ENCODE data around the gene CPEB2. TPM values are rescaled to one million over a fixed set of nuclear protein-coding genes. Genes with fewer than 3 reads are reported as not detected.

Gene CPEB2
- 7.9 TPM for polyA plus RNA-seq (2013, experiment 1 of 2)
- 8.5 TPM for polyA plus RNA-seq (2013, experiment 2 of 2)

GRCh38 chr4:15001869-15002658 lies at the start of gene CPEB2:
CPEB2 (plus strand) TSS chr4:15002481; CDS start chr4:15002674, 193 bp downstream.
- H3K27me3 ChIP-seq (ENCODE audit: control insufficient read depth in 1 of 2, insufficient read depth in 1 of 2, low read length in 2 of 2): no peaks in the 10 kb centered on the region
- H2BK12ac ChIP-seq (ENCODE audit: low read length in 2 of 2): peak within 1 kb of the TSS in 1 of 2 experiments; percentile 89
- 0% methylated on average over 32 of the region's 104 CpGs for WGBS
- peak within 1 kb of the TSS; percentile 97 for H3K4me2 ChIP-seq (ENCODE audit: low read length, poor library complexity, severe bottlenecking)
- peak within 1 kb of the TSS; percentile 99 for H3K27ac ChIP-seq (ENCODE audit: low read length, poor library complexity, severe bottlenecking)
- H3K4ac ChIP-seq (ENCODE audit: low read depth in 1 of 2, low read length in 2 of 2): peak within 1 kb of the TSS; percentile 99 to 100
- H2BK120ac ChIP-seq (ENCODE audit: low read depth, low read length): peak within 1 kb of the TSS; percentile 99
- peak; percentile 97 for DNase-seq
- peak within 1 kb of the TSS; percentile 98 to 99 for H3K23ac ChIP-seq (ENCODE audit: low read length in 2 of 2)
- H3K79me1 ChIP-seq (replicated peaks; ENCODE audit: low read length, poor library complexity, severe bottlenecking): no peaks in the 10 kb centered on the region
- no peaks in the 10 kb centered on the region for H3K4me1 ChIP-seq (ENCODE audit: control insufficient read depth, insufficient read depth, low read depth, low read length)
- no peaks in the 10 kb centered on the region for H3K9me3 ChIP-seq (ENCODE audit: control insufficient read depth, low read length)
- peak within 1 kb of the TSS; percentile 74 to 100 for H3K14ac ChIP-seq (ENCODE audit: low read length in 2 of 2)
- H3K18ac ChIP-seq (ENCODE audit: low read depth in 1 of 2, low read length in 2 of 2): peak within 1 kb of the TSS; percentile 100
- H2BK15ac ChIP-seq (ENCODE audit: low read depth, poor library complexity, severe bottlenecking): peak within 1 kb of the TSS; percentile 100
- H4K91ac ChIP-seq (ENCODE audit: low read length): peak within 1 kb of the TSS; percentile 100
- H2BK5ac ChIP-seq (ENCODE audit: low read depth, low read length, poor library complexity, severe bottlenecking): peak within 1 kb of the TSS; percentile 99
- H2AFZ ChIP-seq (ENCODE audit: low read depth, low read length): peak within 1 kb of the TSS; percentile 77
- peak within 1 kb of the TSS; percentile 98 for H3K9ac ChIP-seq (ENCODE audit: low read length)
- H3K4me3 ChIP-seq (ENCODE audit: insufficient read depth in 1 of 2, low read depth in 1 of 2, low read length in 2 of 2): peak within 1 kb of the TSS; percentile 91 to 97
- peaks cover 2 to 8% of the 10 kb centered on the region in 2 experiments for H3K36me3 ChIP-seq (ENCODE audit: control insufficient read depth in 1 of 2, insufficient read depth in 2 of 2, low read depth in 1 of 2, low read length in 2 of 2)
- peak within 1 kb of the TSS; percentile 85 for H2AK5ac ChIP-seq (ENCODE audit: low read length, severe bottlenecking)
- H4K8ac ChIP-seq (ENCODE audit: low read length): peak within 1 kb of the TSS; percentile 98

GRCh38 chr4:14958436-14958835 lies 43.8 kb upstream of the CPEB2 start:
- no peak overlapping the region for H2BK120ac ChIP-seq (ENCODE audit: low read depth, low read length)
- H3K79me1 ChIP-seq (replicated peaks; ENCODE audit: low read length, poor library complexity, severe bottlenecking): no peaks in the 10 kb centered on the region
- no peak overlapping the region for H2AFZ ChIP-seq (ENCODE audit: low read depth, low read length)
- no peak overlapping the region for H3K18ac ChIP-seq (ENCODE audit: low read depth in 1 of 2, low read length in 2 of 2)
- H3K36me3 ChIP-seq (ENCODE audit: control insufficient read depth in 1 of 2, insufficient read depth in 2 of 2, low read depth in 1 of 2, low read length in 2 of 2): no peaks in the 10 kb centered on the region
- no peak overlapping the region for H4K91ac ChIP-seq (ENCODE audit: low read length)
- no peak overlapping the region for H2BK15ac ChIP-seq (ENCODE audit: low read depth, poor library complexity, severe bottlenecking)
- H2BK5ac ChIP-seq (ENCODE audit: low read depth, low read length, poor library complexity, severe bottlenecking): no peak overlapping the region
- no peaks in the 10 kb centered on the region for H3K9me3 ChIP-seq (ENCODE audit: control insufficient read depth, low read length)
- H4K8ac ChIP-seq (ENCODE audit: low read length): no peak overlapping the region
- H3K4ac ChIP-seq (ENCODE audit: low read depth in 1 of 2, low read length in 2 of 2): no peak overlapping the region
- H3K23ac ChIP-seq (ENCODE audit: low read length in 2 of 2): no peak overlapping the region
- WGBS: 62% methylated on average over 3 of the region's 3 CpGs
- DNase-seq: no peak
- no peak overlapping the region for H3K27ac ChIP-seq (ENCODE audit: low read length, poor library complexity, severe bottlenecking)
- no peak overlapping the region for H3K14ac ChIP-seq (ENCODE audit: low read length in 2 of 2)
- no peak overlapping the region for H2AK5ac ChIP-seq (ENCODE audit: low read length, severe bottlenecking)
- H3K27me3 ChIP-seq (ENCODE audit: control insufficient read depth in 1 of 2, insufficient read depth in 1 of 2, low read length in 2 of 2): no peaks in the 10 kb centered on the region
- H3K4me3 ChIP-seq (ENCODE audit: insufficient read depth in 1 of 2, low read depth in 1 of 2, low read length in 2 of 2): no peak overlapping the region
- H2BK12ac ChIP-seq (ENCODE audit: low read length in 2 of 2): no peak overlapping the region
- H3K4me1 ChIP-seq (ENCODE audit: control insufficient read depth, insufficient read depth, low read depth, low read length): no peaks in the 10 kb centered on the region
- H3K4me2 ChIP-seq (ENCODE audit: low read length, poor library complexity, severe bottlenecking): no peak overlapping the region
- H3K9ac ChIP-seq (ENCODE audit: low read length): no peak overlapping the region

- Histone ChIP-seq H3K18ac (ENCODE audit: low read depth in 1 of 2, low read length in 2 of 2) (no peak overlapping the region), H3K36me3 (ENCODE audit: control insufficient read depth in 1 of 2, insufficient read depth in 2 of 2, low read depth in 1 of 2, low read length in 2 of 2) (no peaks in the 10 kb centered on the region), H3K9me3 (ENCODE audit: control insufficient read depth, low read length) (no peaks in the 10 kb centered on the region), H3K9ac (ENCODE audit: low read length) (no peak overlapping the region), H3K79me1 (replicated peaks; ENCODE audit: low read length, poor library complexity, severe bottlenecking) (no peaks in the 10 kb centered on the region), H2BK12ac (ENCODE audit: low read length in 2 of 2) (no peak overlapping the region), H2BK5ac (ENCODE audit: low read depth, low read length, poor library complexity, severe bottlenecking) (no peak overlapping the region), H2BK15ac (ENCODE audit: low read depth, poor library complexity, severe bottlenecking) (no peak overlapping the region), H3K14ac (ENCODE audit: low read length in 2 of 2) (no peak overlapping the region), H3K4me2 (ENCODE audit: low read length, poor library complexity, severe bottlenecking) (no peak overlapping the region), H3K23ac (ENCODE audit: low read length in 2 of 2) (no peak overlapping the region), H3K27ac (ENCODE audit: low read length, poor library complexity, severe bottlenecking) (no peak overlapping the region), H3K4me3 (ENCODE audit: insufficient read depth in 1 of 2, low read depth in 1 of 2, low read length in 2 of 2) (no peak overlapping the region), H3K4ac (ENCODE audit: low read depth in 1 of 2, low read length in 2 of 2) (no peak overlapping the region), H4K91ac (ENCODE audit: low read length) (no peak overlapping the region), H3K4me1 (ENCODE audit: control insufficient read depth, insufficient read depth, low read depth, low read length) (no peaks in the 10 kb centered on the region), H2BK120ac (ENCODE audit: low read depth, low read length) (no peak overlapping the region), H2AFZ (ENCODE audit: low read depth, low read length) (no peak overlapping the region), H4K8ac (ENCODE audit: low read length) (no peak overlapping the region), H3K27me3 (ENCODE audit: control insufficient read depth in 1 of 2, insufficient read depth in 1 of 2, low read length in 2 of 2) (no peaks in the 10 kb centered on the region), H2AK5ac (ENCODE audit: low read length, severe bottlenecking) (no peak overlapping the region)
- DNase-seq: no peak
These were observed 41.0 kb upstream of the CPEB2 start for GRCh38 chr4:14961292-14961691.

- Histone ChIP-seq H3K4me2 (ENCODE audit: low read length, poor library complexity, severe bottlenecking) (no peak overlapping the region), H3K4me1 (ENCODE audit: control insufficient read depth, insufficient read depth, low read depth, low read length) (no peaks in the 10 kb centered on the region), H3K14ac (ENCODE audit: low read length in 2 of 2) (no peak overlapping the region), H2BK12ac (ENCODE audit: low read length in 2 of 2) (no peak overlapping the region), H4K91ac (ENCODE audit: low read length) (no peak overlapping the region), H2BK15ac (ENCODE audit: low read depth, poor library complexity, severe bottlenecking) (no peak overlapping the region), H3K23ac (ENCODE audit: low read length in 2 of 2) (no peak overlapping the region), H3K9ac (ENCODE audit: low read length) (no peak overlapping the region), H3K4ac (ENCODE audit: low read depth in 1 of 2, low read length in 2 of 2) (no peak overlapping the region), H3K9me3 (ENCODE audit: control insufficient read depth, low read length) (no peaks in the 10 kb centered on the region), H2BK120ac (ENCODE audit: low read depth, low read length) (no peak overlapping the region), H3K79me1 (replicated peaks; ENCODE audit: low read length, poor library complexity, severe bottlenecking) (no peaks in the 10 kb centered on the region), H2BK5ac (ENCODE audit: low read depth, low read length, poor library complexity, severe bottlenecking) (no peak overlapping the region), H3K36me3 (ENCODE audit: control insufficient read depth in 1 of 2, insufficient read depth in 2 of 2, low read depth in 1 of 2, low read length in 2 of 2) (no peaks in the 10 kb centered on the region), H4K8ac (ENCODE audit: low read length) (no peak overlapping the region), H3K18ac (ENCODE audit: low read depth in 1 of 2, low read length in 2 of 2) (no peak overlapping the region), H2AFZ (ENCODE audit: low read depth, low read length) (no peak overlapping the region), H3K4me3 (ENCODE audit: insufficient read depth in 1 of 2, low read depth in 1 of 2, low read length in 2 of 2) (no peak overlapping the region), H3K27ac (ENCODE audit: low read length, poor library complexity, severe bottlenecking) (no peak overlapping the region), H2AK5ac (ENCODE audit: low read length, severe bottlenecking) (no peak overlapping the region), H3K27me3 (ENCODE audit: control insufficient read depth in 1 of 2, insufficient read depth in 1 of 2, low read length in 2 of 2) (no peaks in the 10 kb centered on the region)
- 60% methylated on average over 1 of the region's 1 CpG for WGBS
- DNase-seq: peak; percentile 4
These were observed 37.2 kb upstream of the CPEB2 start for GRCh38 chr4:14965071-14965470.
